Panc1 (cell line): Measurements from ENCODE around the gene PHLDB1. TPM values are rescaled to one million over a fixed set of nuclear protein-coding genes. Genes with fewer than 3 reads are reported as not detected.

Experiments used
- ATAC-seq: fragments of 200-7000 bp; cut with Tn5 transposase; 2 replicates; pipeline ENCODE4 v1.9.1; 2020; ENCODE audit warnings: mild to moderate bottlenecking, moderate library complexity
- BruUV-seq: library from RNA; stranded (reverse); fragments of 400-500 nt; replicated peaks from 2 replicates; lab custom pipeline; 2021; lab: Mats Ljungman, UMichigan
- CTCF ChIA-PET: fragments of 300-600 bp; sonication (Branson Sonifier 250); formaldehyde crosslinking; loops from one replicate; lab custom pipeline; 2022; ENCODE audit warnings: antibody characterized with exemption; lab: Charles Lee
- POLR2A ChIA-PET: fragments of 300-600 bp; sonication (Branson Sonifier 250); formaldehyde crosslinking; loops from one replicate; lab custom pipeline; 2022; ENCODE audit warnings: antibody characterized with exemption; lab: Charles Lee
- DNase-seq: peaks from one replicate; pipeline ENCODE4 v3.0.0-alpha.2; 2010; ENCODE audit warnings: low read depth, low spot score
- H3K27ac ChIP-seq: 2 replicates; pipeline ENCODE4 v1.5.1; 2011; ENCODE audit warnings: mild to moderate bottlenecking, low read length, inconsistent platforms
- H3K27me3 ChIP-seq: fragments of 200-500 bp; sonication (Bioruptor generic); 2 replicates; pipeline ENCODE4 v1.6.0; 2014; ENCODE audit warnings: low read length, inconsistent platforms; ENCODE audit not compliant: control insufficient read depth, insufficient read depth
- H3K36me3 ChIP-seq: fragments of 200-500 bp; sonication (Bioruptor generic); 2 replicates; pipeline ENCODE4 v1.5.1; 2014; ENCODE audit warnings: inconsistent platforms, mild to moderate bottlenecking, low read length, moderate library complexity; ENCODE audit not compliant: control insufficient read depth, insufficient read depth
- H3K4me1 ChIP-seq: 2 replicates; pipeline ENCODE4 v1.5.1; 2011; ENCODE audit warnings: inconsistent platforms, mild to moderate bottlenecking, low read length, moderate library complexity; ENCODE audit not compliant: control insufficient read depth, insufficient read depth
- H3K4me3 ChIP-seq, 2 experiments: 2 replicates each; pipeline ENCODE4 v1.5.1; 2011 to 2012; ENCODE audit warnings: low read depth in 2 of 2, low read length in 2 of 2, mild to moderate bottlenecking in 2 of 2, inconsistent platforms in 1 of 2, moderate library complexity in 1 of 2
- H3K9me3 ChIP-seq: fragments of 200-500 bp; sonication (Bioruptor generic); 2 replicates; pipeline ENCODE4 v1.5.1; 2014; ENCODE audit warnings: low read depth, mild to moderate bottlenecking, inconsistent platforms, low read length, moderate library complexity; ENCODE audit not compliant: control insufficient read depth, insufficient read depth
- POLR2AphosphoS5 ChIP-seq: IDR thresholded peaks from 2 replicates; pipeline ENCODE4 v1.6.1; 2012; ENCODE audit warnings: mild to moderate bottlenecking, low read depth, low read length, moderate library complexity
- SIN3A ChIP-seq: IDR thresholded peaks from 2 replicates; pipeline ENCODE4 v1.6.1; 2012; ENCODE audit warnings: low read depth, mild to moderate bottlenecking, low read length, moderate library complexity, borderline replicate concordance; ENCODE audit not compliant: insufficient read depth
- TCF7L2 ChIP-seq: IDR thresholded peaks from 2 replicates; pipeline ENCODE4 v1.6.1; 2011; ENCODE audit warnings: mild to moderate bottlenecking, low read depth, low read length, inconsistent platforms
- in situ Hi-C: cut with HindIII; loops from 2 replicates; pipeline ENCODE4 v1.10.0; 2016; ENCODE audit warnings: low sequenced_read_pairs, low pct_unique_long_range_greater_than_20kb
- intact Hi-C: fragments of 100-400 bp; cut with micrococcal nuclease; formaldehyde crosslinking; loops from one replicate; pipeline ENCODE4 v1.10.0; 2022; ENCODE audit not compliant: unreplicated experiment
- total RNA-seq: library from RNA; stranded (reverse); gene quantifications from one replicate; pipeline ENCODE4 v1.2.1, GENCODE V29; 2021; ENCODE audit not compliant: unreplicated experiment
- TF ChIP-seq, protein P1 (sequence below): fragments of 450-650 bp; IDR thresholded peaks from 2 replicates; pipeline ENCODE4 v1.5.1; 2017; ENCODE audit warnings: mild to moderate bottlenecking
- TF ChIP-seq, protein P2 (sequence below), 2 experiments: IDR thresholded peaks; 2 replicates each; pipeline ENCODE4 v1.6.1; 2011 to 2012; ENCODE audit warnings: low read depth in 2 of 2, control low read depth in 1 of 2, low read length in 1 of 2, mild to moderate bottlenecking in 1 of 2, moderate library complexity in 1 of 2; ENCODE audit not compliant: insufficient read depth in 1 of 2

PHLDB1 gene
- total RNA-seq, 1 experiment from 2014 or later, result 97.7 TPM

DNA sequence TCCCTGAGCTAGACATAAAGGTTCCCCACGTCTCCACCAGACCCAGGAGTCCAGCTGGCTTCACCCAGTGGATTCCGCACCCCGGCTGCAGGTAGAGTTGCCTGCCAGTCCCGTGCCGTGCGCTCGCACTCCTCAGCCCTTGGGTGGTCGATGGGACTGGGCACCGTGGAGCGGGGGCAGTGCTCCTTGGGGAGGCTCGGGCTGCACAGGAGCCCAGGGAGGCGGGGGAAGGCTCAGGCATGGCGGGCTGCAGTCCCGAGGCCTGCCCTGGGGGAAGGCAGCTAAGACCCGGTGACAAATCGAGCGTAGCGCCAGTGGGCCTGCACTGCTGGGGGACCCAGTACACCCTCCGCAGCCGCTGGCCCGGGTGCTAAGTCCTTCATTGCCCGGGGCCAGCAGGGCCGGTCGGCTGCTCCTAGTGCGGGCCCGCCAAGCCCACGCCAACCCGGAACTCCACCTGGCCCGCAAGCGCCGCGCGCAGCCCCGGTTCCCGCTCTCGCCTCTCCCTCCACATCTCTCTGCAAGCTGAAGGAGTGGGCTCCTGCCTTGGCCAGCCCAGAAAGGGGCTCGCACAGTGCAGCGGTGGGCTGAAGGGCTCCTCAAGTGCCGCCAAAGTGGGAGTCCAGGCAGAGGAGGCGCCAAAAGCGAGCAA lies 81.6 kb downstream of the PHLDB1 start:
- ATAC-seq (no peak), DNase-seq (no peak)
- no TSS peak for BruUV-seq
- no peaks in the 10 kb centered on the region for H3K9me3 ChIP-seq
- POLR2A ChIA-PET, result no interaction called here
- in situ Hi-C loops (no loop called here), intact Hi-C loops (no loop called here)
- H3K4me3 ChIP-seq, result no peak overlapping the region
- no peak for TF ChIP-seq POLR2AphosphoS5
- TF ChIP-seq, protein P1, sequence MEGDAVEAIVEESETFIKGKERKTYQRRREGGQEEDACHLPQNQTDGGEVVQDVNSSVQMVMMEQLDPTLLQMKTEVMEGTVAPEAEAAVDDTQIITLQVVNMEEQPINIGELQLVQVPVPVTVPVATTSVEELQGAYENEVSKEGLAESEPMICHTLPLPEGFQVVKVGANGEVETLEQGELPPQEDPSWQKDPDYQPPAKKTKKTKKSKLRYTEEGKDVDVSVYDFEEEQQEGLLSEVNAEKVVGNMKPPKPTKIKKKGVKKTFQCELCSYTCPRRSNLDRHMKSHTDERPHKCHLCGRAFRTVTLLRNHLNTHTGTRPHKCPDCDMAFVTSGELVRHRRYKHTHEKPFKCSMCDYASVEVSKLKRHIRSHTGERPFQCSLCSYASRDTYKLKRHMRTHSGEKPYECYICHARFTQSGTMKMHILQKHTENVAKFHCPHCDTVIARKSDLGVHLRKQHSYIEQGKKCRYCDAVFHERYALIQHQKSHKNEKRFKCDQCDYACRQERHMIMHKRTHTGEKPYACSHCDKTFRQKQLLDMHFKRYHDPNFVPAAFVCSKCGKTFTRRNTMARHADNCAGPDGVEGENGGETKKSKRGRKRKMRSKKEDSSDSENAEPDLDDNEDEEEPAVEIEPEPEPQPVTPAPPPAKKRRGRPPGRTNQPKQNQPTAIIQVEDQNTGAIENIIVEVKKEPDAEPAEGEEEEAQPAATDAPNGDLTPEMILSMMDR, result no peak
- no peak for TF ChIP-seq SIN3A
- peaks cover 3% of the 10 kb centered on the region for H3K4me1 ChIP-seq
- H3K36me3 ChIP-seq, result no peaks in the 10 kb centered on the region
- peaks cover 2% of the 10 kb centered on the region; the same call in 1 of the 2 replicates for H3K27me3 ChIP-seq
- no peak overlapping the region; the same call in 1 of the 2 replicates for H3K27ac ChIP-seq
- CTCF ChIA-PET, result interaction anchor here (1.3 to 1.6 kb wide), 5 partner anchors 55 to 268 kb away, joined by 3 to 6 read pairs (median 6); partner anchors contain the start of gene DDX6

GRCh38 chr11:118689503-118689851 lies 82.1 kb downstream of the PHLDB1 start:
- no peaks in the 10 kb centered on the region for H3K36me3 ChIP-seq
- H3K4me3 ChIP-seq, result peak overlapping the region in 1 of 2 experiments; percentile 16; a peak in 2 of 4 replicates
- POLR2A ChIA-PET, result no interaction called here
- peaks cover 2% of the 10 kb centered on the region; the same call in 1 of the 2 replicates for H3K27me3 ChIP-seq
- no peak overlapping the region; the same call in 1 of the 2 replicates for H3K27ac ChIP-seq
- peaks cover 3% of the 10 kb centered on the region for H3K4me1 ChIP-seq
- ATAC-seq (peak; percentile 34), DNase-seq (no peak)
- CTCF ChIA-PET, result interaction anchor here (0.6 to 1.6 kb wide), 7 partner anchors 19 to 781 kb away, joined by 3 to 6 read pairs (median 5); partner anchors contain the start of gene DDX6
- H3K9me3 ChIP-seq, result no peaks in the 10 kb centered on the region
- BruUV-seq, result no TSS peak
- TF ChIP-seq TCF7L2, result no peak
- TF ChIP-seq, protein P1, result no peak
- no peak for TF ChIP-seq POLR2AphosphoS5
- TF ChIP-seq, protein P2, sequence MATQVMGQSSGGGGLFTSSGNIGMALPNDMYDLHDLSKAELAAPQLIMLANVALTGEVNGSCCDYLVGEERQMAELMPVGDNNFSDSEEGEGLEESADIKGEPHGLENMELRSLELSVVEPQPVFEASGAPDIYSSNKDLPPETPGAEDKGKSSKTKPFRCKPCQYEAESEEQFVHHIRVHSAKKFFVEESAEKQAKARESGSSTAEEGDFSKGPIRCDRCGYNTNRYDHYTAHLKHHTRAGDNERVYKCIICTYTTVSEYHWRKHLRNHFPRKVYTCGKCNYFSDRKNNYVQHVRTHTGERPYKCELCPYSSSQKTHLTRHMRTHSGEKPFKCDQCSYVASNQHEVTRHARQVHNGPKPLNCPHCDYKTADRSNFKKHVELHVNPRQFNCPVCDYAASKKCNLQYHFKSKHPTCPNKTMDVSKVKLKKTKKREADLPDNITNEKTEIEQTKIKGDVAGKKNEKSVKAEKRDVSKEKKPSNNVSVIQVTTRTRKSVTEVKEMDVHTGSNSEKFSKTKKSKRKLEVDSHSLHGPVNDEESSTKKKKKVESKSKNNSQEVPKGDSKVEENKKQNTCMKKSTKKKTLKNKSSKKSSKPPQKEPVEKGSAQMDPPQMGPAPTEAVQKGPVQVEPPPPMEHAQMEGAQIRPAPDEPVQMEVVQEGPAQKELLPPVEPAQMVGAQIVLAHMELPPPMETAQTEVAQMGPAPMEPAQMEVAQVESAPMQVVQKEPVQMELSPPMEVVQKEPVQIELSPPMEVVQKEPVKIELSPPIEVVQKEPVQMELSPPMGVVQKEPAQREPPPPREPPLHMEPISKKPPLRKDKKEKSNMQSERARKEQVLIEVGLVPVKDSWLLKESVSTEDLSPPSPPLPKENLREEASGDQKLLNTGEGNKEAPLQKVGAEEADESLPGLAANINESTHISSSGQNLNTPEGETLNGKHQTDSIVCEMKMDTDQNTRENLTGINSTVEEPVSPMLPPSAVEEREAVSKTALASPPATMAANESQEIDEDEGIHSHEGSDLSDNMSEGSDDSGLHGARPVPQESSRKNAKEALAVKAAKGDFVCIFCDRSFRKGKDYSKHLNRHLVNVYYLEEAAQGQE (IDR thresholded peaks at IDR 0.05; ENCODE audit: insufficient read depth in 1 of 2, low read depth in 2 of 2, low read length in 1 of 2), result no peak
- TF ChIP-seq SIN3A, result no peak
- intact Hi-C loops, result no loop called here
- in situ Hi-C loops, result no loop called here
